ENCODE measurements around the gene ARMH1. TPM values are rescaled to one million over a fixed set of nuclear protein-coding genes. Genes with fewer than 3 reads are reported as not detected.

Gene ARMH1
- 2.5 TPM for polyA plus RNA-seq (2012; ENCODE audit: insufficient read length, low read depth)

- TF ChIP-seq FOXP2 (optimal IDR thresholded peaks at IDR 0.05; ENCODE audit: borderline replicate concordance, extremely low read depth, extremely low read length, insufficient read depth) = peak; percentile 59
- TF ChIP-seq TAF1 (IDR thresholded peaks at IDR 0.05; ENCODE audit: borderline replicate concordance, insufficient read depth, low read length) = no peak
- no peak for TF ChIP-seq REST (IDR thresholded peaks at IDR 0.05; ENCODE audit: insufficient read depth in 1 of 2, low read depth in 2 of 2, low read length in 2 of 2)
- TF ChIP-seq SIN3A (IDR thresholded peaks at IDR 0.05; ENCODE audit: borderline replicate concordance, insufficient read depth, low read length) = no peak
- peak; percentile 69 for TF ChIP-seq POLR2AphosphoS5 (IDR thresholded peaks at IDR 0.05; ENCODE audit: low read depth, low read length)
These were observed at the start of gene ARMH1, which contains the start of gene TMEM53 for GRCh38 chr1:44674113-44675000. ARMH1 (plus strand) TSS chr1:44674714; CDS start chr1:44689698, 14,984 bp downstream. TMEM53 (minus strand) TSS chr1:44674481; CDS start chr1:44674391, 90 bp downstream.

GRCh38 chr1:44625348-44625747, 49.2 kb upstream of the ARMH1 start:
- no peak for TF ChIP-seq REST (IDR thresholded peaks at IDR 0.05; ENCODE audit: insufficient read depth in 1 of 2, low read depth in 2 of 2, low read length in 2 of 2)
- TF ChIP-seq FOXP2 (optimal IDR thresholded peaks at IDR 0.05; ENCODE audit: borderline replicate concordance, extremely low read depth, extremely low read length, insufficient read depth) = no peak
- TF ChIP-seq POLR2AphosphoS5 (IDR thresholded peaks at IDR 0.05; ENCODE audit: low read depth, low read length) = no peak
- TF ChIP-seq SIN3A (IDR thresholded peaks at IDR 0.05; ENCODE audit: borderline replicate concordance, insufficient read depth, low read length) = no peak
- no peak for TF ChIP-seq TAF1 (IDR thresholded peaks at IDR 0.05; ENCODE audit: borderline replicate concordance, insufficient read depth, low read length)

- TF ChIP-seq REST (IDR thresholded peaks at IDR 0.05; ENCODE audit: insufficient read depth in 1 of 2, low read depth in 2 of 2, low read length in 2 of 2) (no peak), POLR2AphosphoS5 (IDR thresholded peaks at IDR 0.05; ENCODE audit: low read depth, low read length) (no peak), TAF1 (IDR thresholded peaks at IDR 0.05; ENCODE audit: borderline replicate concordance, insufficient read depth, low read length) (no peak), SIN3A (IDR thresholded peaks at IDR 0.05; ENCODE audit: borderline replicate concordance, insufficient read depth, low read length) (no peak), FOXP2 (optimal IDR thresholded peaks at IDR 0.05; ENCODE audit: borderline replicate concordance, extremely low read depth, extremely low read length, insufficient read depth) (no peak)
These were observed 45.4 kb upstream of the ARMH1 start for GRCh38 chr1:44628962-44629756.

GRCh38 chr1:44630116-44630515, 44.4 kb upstream of the ARMH1 start:
- no peak for TF ChIP-seq FOXP2 (optimal IDR thresholded peaks at IDR 0.05; ENCODE audit: borderline replicate concordance, extremely low read depth, extremely low read length, insufficient read depth)

GRCh38 chr1:44631333-44631646, 43.2 kb upstream of the ARMH1 start:
- TF ChIP-seq REST (IDR thresholded peaks at IDR 0.05; ENCODE audit: insufficient read depth in 1 of 2, low read depth in 2 of 2, low read length in 2 of 2) = no peak
- no peak for TF ChIP-seq TAF1 (IDR thresholded peaks at IDR 0.05; ENCODE audit: borderline replicate concordance, insufficient read depth, low read length)
- no peak for TF ChIP-seq POLR2AphosphoS5 (IDR thresholded peaks at IDR 0.05; ENCODE audit: low read depth, low read length)
- no peak for TF ChIP-seq FOXP2 (optimal IDR thresholded peaks at IDR 0.05; ENCODE audit: borderline replicate concordance, extremely low read depth, extremely low read length, insufficient read depth)
- TF ChIP-seq SIN3A (IDR thresholded peaks at IDR 0.05; ENCODE audit: borderline replicate concordance, insufficient read depth, low read length) = no peak
